RWPE1 (cell line): ENCODE data around the gene SECTM1.

Source experiments
- CTCF ChIA-PET: fragments of 350-600 bp; sonication (Branson Sonifier 250); formaldehyde crosslinking; extraction: SDS; loops from one replicate; lab custom pipeline; 2021; lab: Yijun Ruan, JAX
- POLR2A ChIA-PET: fragments of 400-600 bp; formaldehyde crosslinking; extraction: SDS; loops from one replicate; lab custom pipeline; 2020; ENCODE audit warnings: antibody characterized with exemption; ENCODE audit not compliant: low non-redundant PET; lab: Yijun Ruan, JAX
- DNase-seq: peaks from one replicate; pipeline ENCODE4 v3.0.0; 2012; ENCODE audit warnings: low spot score
- H3K27ac ChIP-seq: fragments of 450-650 bp; 2 replicates; pipeline ENCODE4 v1.5.1; 2017
- CTCF ChIP-seq: fragments of 450-650 bp; conservative IDR thresholded peaks from 2 replicates; pipeline ENCODE4 v1.5.1; 2017; ENCODE audit warnings: low read depth, mild to moderate bottlenecking

Gene SECTM1

DNA sequence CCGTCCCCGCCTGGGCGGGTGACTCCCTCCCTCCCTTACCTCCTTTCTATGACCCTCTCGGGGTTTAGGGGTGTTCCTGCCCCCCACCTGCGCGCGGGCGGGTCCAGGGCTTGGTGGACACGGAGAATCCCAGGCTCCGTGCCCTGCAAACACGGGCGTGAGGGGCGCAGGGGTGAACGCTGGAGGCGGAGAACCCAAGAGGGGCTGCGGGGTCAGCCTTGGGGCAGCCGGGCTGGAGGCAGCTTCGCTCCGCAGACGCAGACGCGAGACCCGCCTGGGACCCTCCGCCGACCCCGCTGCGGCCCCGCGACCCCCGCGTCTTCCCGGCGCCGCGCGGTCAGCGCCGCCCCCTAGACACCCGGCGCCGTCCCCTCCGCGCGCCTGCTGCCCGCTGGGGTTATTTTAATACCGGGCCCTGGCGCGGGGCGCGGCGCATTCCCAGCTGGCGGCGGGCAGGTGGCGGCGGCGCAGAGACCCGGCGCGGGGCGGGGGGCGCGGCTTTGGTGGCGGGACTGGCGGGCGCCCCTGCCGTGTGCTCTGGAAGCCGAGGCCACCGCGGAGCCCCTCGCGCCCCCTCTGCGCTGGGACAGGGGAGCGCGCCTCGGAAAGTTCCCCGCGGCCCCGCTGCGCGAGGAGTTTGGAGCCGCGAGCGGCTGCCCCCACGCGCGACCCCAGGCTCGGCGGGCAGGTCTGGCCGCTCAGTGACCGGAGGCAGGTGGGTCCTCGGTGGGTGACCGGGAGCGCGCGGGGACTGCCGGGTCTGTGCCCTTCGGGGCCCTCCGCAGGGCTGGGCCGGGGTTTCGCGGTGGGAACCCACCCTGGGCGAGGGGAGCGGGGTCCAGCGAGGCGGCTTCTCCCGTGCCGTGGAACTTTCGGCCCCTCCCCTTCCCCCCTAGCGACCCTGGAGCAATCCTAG, 38.0 kb upstream of the SECTM1 start, which contains the start of gene UTS2R:
Gene UTS2R, plus strand, starts transcription at position 433 of the 916 bp plus-strand sequence. CDS start 2,560 bp downstream, outside the sequence.
- no peak for TF ChIP-seq CTCF
- no peak for DNase-seq

GRCh38 chr17:82370471-82371332, 37.1 kb upstream of the SECTM1 start:
- no peak for DNase-seq
- H3K27ac ChIP-seq: no peak overlapping the region
- no peak for TF ChIP-seq CTCF
- ChIA-PET CTCF (interaction anchor here (0.6 to 1.0 kb wide), 3 partner anchors 8 to 15 kb away, joined by 3 to 5 read pairs (median 3); no protein-coding TSS in a partner anchor), POLR2A (no interaction called here)

More for the DNA sequence above, 38.0 kb upstream of the SECTM1 start, which contains the start of gene UTS2R:
- no peak within 1 kb of the TSS for H3K27ac ChIP-seq
- ChIA-PET CTCF (interaction anchor here (0.6 to 1.0 kb wide), 3 partner anchors 9 to 16 kb away, joined by 3 to 5 read pairs (median 3); no protein-coding TSS in a partner anchor), POLR2A (no interaction called here)

DNA sequence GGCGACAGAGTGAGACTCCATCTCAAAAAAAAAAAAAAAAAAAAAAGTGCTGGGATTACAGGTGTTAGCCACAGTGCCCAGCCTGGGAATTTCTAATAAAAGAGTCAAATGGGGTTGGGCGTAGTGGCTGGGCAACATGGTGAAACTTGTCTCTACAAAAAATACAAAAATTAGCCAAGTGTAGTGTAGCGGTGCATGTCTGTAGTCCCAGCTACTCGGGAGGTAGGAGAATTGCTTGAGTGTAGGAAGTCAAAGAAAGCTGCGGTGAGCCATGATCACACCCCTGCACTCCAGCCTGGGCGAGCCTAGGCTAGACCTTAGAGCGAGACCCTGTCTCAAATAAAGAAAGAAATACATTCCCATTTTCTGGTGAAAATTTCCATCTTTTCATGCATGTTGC, 35.6 kb upstream of the SECTM1 start:
- CTCF ChIA-PET: interaction anchor here (0.5 kb wide), 1 partner anchor 12 kb away, joined by 3 read pairs; no protein-coding TSS in a partner anchor
- no peak overlapping the region for H3K27ac ChIP-seq
- POLR2A ChIA-PET: no interaction called here
- DNase-seq: no peak
- TF ChIP-seq CTCF: no peak

GRCh38 chr17:82367724-82368524, 34.4 kb upstream of the SECTM1 start:
- ChIA-PET POLR2A (no interaction called here), CTCF (interaction anchor here (0.6 kb wide), 2 partner anchors 29 to 38 kb away, joined by 3 to 4 read pairs; no protein-coding TSS in a partner anchor)
- H3K27ac ChIP-seq: no peak overlapping the region
- no peak for TF ChIP-seq CTCF
- no peak for DNase-seq

DNA sequence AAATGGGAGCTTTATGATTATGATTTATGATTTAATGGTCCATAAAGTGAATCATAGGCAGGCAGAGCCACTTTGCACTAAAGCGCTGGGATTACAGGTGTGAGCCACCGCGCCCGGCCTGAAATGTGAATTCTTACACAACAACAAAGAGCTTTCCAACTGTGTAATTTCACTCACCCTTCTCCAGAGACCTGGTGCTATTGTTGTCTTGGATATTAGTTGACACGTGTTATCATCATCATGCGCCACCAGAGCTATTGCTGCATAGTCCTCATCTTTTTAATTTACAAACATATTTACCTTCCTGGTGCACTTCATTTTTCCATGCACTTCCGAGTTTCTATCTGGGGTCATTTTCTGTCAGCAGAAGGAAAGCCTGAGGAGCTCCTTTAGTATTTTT, 33.2 kb upstream of the SECTM1 start:
- H3K27ac ChIP-seq: no peak overlapping the region
- ChIA-PET POLR2A (interaction anchor here (0.6 kb wide), 1 partner anchor 185 kb away, joined by 3 read pairs; no protein-coding TSS in a partner anchor), CTCF (interaction anchor here (1.6 kb wide), 1 partner anchor 48 kb away, joined by 9 read pairs; no protein-coding TSS in a partner anchor)
- DNase-seq: no peak
- no peak for TF ChIP-seq CTCF
